Measurements from ENCODE around the gene C1orf141.

- TF ChIP-seq SUZ12 (IDR thresholded peaks at IDR 0.05; ENCODE audit: extremely low read depth, insufficient read depth, insufficient read length) (no peak), ZNF274 (IDR thresholded peaks at IDR 0.05; ENCODE audit: low read depth, low read length) (no peak)
Observed at GRCh38 chr1:67126111-67126746, 8.5 kb downstream of the C1orf141 start.

Measured in NT2/D1 (cell line).